ENCODE data around the gene SRXN1. TPM values are rescaled to one million over a fixed set of nuclear protein-coding genes. Genes with fewer than 3 reads are reported as not detected.

The SRXN1 gene
- total and polyA plus RNA-seq, 9 of the 15 experiments (the other 6 are each of a cell fraction or from before 2014, with no cell fraction given): 6.8 to 36.4 (median 21.6) TPM

GRCh38 chr20:651713-652614 is 1.0 kb downstream of the SRXN1 start (continued):
- TF ChIP-seq ZBTB33 (CRISPR knock-in tag; IDR thresholded peaks at IDR 0.05): no peak; the same call in 1 of the 2 replicates
- TF ChIP-seq FOXA1 (IDR thresholded peaks at IDR 0.05; ENCODE audit: borderline replicate concordance): no peak
- no peak for TF ChIP-seq MAZ (CRISPR knock-in tag; conservative IDR thresholded peaks at IDR 0.05 in 1 of 2, IDR thresholded peaks at IDR 0.05 in 1 of 2)
- no peak for TF ChIP-seq HDAC6 (IDR thresholded peaks at IDR 0.05; ENCODE audit: low read depth, low read length)
- no peak for TF ChIP-seq SRSF1 (IDR thresholded peaks at IDR 0.05; ENCODE audit: low read depth, low read length)
- TF ChIP-seq ZNF146 (CRISPR knock-in tag; IDR thresholded peaks at IDR 0.05; ENCODE audit: unreplicated experiment): no peak
- TF ChIP-seq RBM17 (IDR thresholded peaks at IDR 0.05; ENCODE audit: borderline replicate concordance, low read depth, low read length): no peak
- TF ChIP-seq ZNF280B (CRISPR knock-in tag; IDR thresholded peaks at IDR 0.05): no peak
- TF ChIP-seq LCOR (CRISPR knock-in tag; IDR thresholded peaks at IDR 0.05): peak; percentile 52
- TF ChIP-seq ZNF24 (IDR thresholded peaks at IDR 0.05): no peak
- no peak for TF ChIP-seq MCM3 (IDR thresholded peaks at IDR 0.05)
- no peak for TF ChIP-seq ZNF639 (CRISPR knock-in tag; conservative IDR thresholded peaks at IDR 0.05 in 1 of 2, IDR thresholded peaks at IDR 0.05 in 1 of 2)
- TF ChIP-seq NRF1 (conservative IDR thresholded peaks at IDR 0.05 in 1 of 2, IDR thresholded peaks at IDR 0.05 in 1 of 2): no peak
- TF ChIP-seq ZNF354B (CRISPR knock-in tag; IDR thresholded peaks at IDR 0.05): no peak
- TF ChIP-seq HCFC1 (IDR thresholded peaks at IDR 0.05; ENCODE audit: low read depth, low read length): no peak
- no peak for TF ChIP-seq RCOR1 (IDR thresholded peaks at IDR 0.05; ENCODE audit: borderline replicate concordance in 1 of 2, low read depth in 2 of 2, low read length in 2 of 2)
- no peak for TF ChIP-seq HBP1 (CRISPR knock-in tag; IDR thresholded peaks at IDR 0.05)
- no peak for TF ChIP-seq POLR3G (IDR thresholded peaks at IDR 0.05; ENCODE audit: extremely low read depth, insufficient read length, insufficient replicate concordance)
- TF ChIP-seq SMAD3 (CRISPR knock-in tag; conservative IDR thresholded peaks at IDR 0.05): no peak
- no peak for TF ChIP-seq MAFK (IDR thresholded peaks at IDR 0.05; ENCODE audit: low read length)

Data from K562 (cell line).